HEK293T (cell line): ENCODE results near the gene ATG2A.

Experiments
- ARNT ChIP-seq: fragments of 450-650 bp; IDR thresholded peaks from 2 replicates; pipeline ENCODE4 v1.6.1; 2017; ENCODE audit warnings: mild to moderate bottlenecking
- BHLHE40 ChIP-seq: fragments of 450-650 bp; IDR thresholded peaks from 2 replicates; pipeline ENCODE4 v1.6.1; 2016; ENCODE audit warnings: mild to moderate bottlenecking, moderate library complexity, borderline replicate concordance
- FOXA1 ChIP-seq: fragments of 450-650 bp; IDR thresholded peaks from 2 replicates; pipeline ENCODE4 v1.6.1; 2016; ENCODE audit warnings: mild to moderate bottlenecking
- FOXK2 ChIP-seq: fragments of 450-650 bp; IDR thresholded peaks from 2 replicates; pipeline ENCODE4 v1.6.1; 2016; ENCODE audit warnings: mild to moderate bottlenecking
- FOXM1 ChIP-seq: fragments of 450-650 bp; IDR thresholded peaks from 2 replicates; pipeline ENCODE4 v1.6.1; 2017; ENCODE audit warnings: mild to moderate bottlenecking, borderline replicate concordance
- HDGF ChIP-seq: fragments of 450-650 bp; IDR thresholded peaks from 2 replicates; pipeline ENCODE4 v1.6.1; 2017; ENCODE audit warnings: antibody characterized with exemption, borderline replicate concordance
- L3MBTL2 ChIP-seq: fragments of 450-650 bp; conservative IDR thresholded peaks from 2 replicates; pipeline ENCODE4 v1.6.1; 2016; ENCODE audit warnings: mild to moderate bottlenecking
- LEF1 ChIP-seq: fragments of 450-650 bp; IDR thresholded peaks from 2 replicates; pipeline ENCODE4 v1.6.1; 2017; ENCODE audit warnings: mild to moderate bottlenecking, borderline replicate concordance
- NFRKB ChIP-seq: fragments of 450-650 bp; IDR thresholded peaks from 2 replicates; pipeline ENCODE4 v1.6.1; 2016; ENCODE audit warnings: mild to moderate bottlenecking, moderate library complexity
- SP1 ChIP-seq: fragments of 450-650 bp; IDR thresholded peaks from 2 replicates; pipeline ENCODE4 v1.6.1; 2017
- TARDBP ChIP-seq: fragments of 450-650 bp; IDR thresholded peaks from 2 replicates; pipeline ENCODE4 v1.6.1; 2016
- ZNF384 ChIP-seq: fragments of 450-650 bp; IDR thresholded peaks from 2 replicates; pipeline ENCODE4 v1.6.1; 2016

GRCh38 chr11:64894812-64895452 lies 22.1 kb downstream of the ATG2A start:
- TF ChIP-seq LEF1 (no peak), FOXM1 (no peak), NFRKB (no peak), ARNT (no peak), HDGF (no peak), FOXA1 (no peak), SP1 (no peak), L3MBTL2 (no peak), TARDBP (no peak), BHLHE40 (no peak), FOXK2 (no peak), ZNF384 (no peak)
